Cerebellar cortex (tissue), 1 donor: Measurements from ENCODE around the gene KIF26B.
A peak's percentile ranks its signal among the peaks of the same experiment; 100 is the strongest.
"Not testable (repeated sequence)": the region's sequence is repeated elsewhere in the genome, so short reads cannot be mapped to it uniquely, and the experiment has no call there.

ENCODE experiments used
- DNase-seq: peaks from one replicate; pipeline ENCODE4 v3.0.0-alpha.2; 2015; ENCODE audit warnings: low spot score

The KIF26B gene

GRCh38 chr1:245283001-245283400, 128.2 kb downstream of the KIF26B start:
- DNase-seq, result no peak

DNA sequence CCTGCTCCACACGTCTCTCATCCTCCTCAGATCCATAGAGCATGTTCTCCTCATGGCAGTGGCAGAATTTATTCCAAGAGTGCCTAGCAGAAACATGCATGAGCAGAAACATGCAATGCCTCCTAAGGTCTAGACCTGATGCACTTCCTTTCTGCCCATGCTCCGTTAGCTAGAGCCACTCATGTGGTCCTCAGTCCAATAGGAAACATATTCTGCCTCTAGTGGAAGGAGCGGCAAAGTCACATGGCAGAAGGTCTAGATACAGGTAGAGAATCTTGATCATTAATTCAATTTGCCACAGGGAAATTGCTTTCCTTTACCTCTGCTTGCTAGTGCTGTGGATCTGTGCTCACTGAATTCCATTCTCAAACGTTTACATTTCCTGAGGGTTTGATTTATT, 130.4 kb downstream of the KIF26B start:
- DNase-seq, result no peak

GRCh38 chr1:245288796-245289195, 134.0 kb downstream of the KIF26B start:
- no peak for DNase-seq

GRCh38 chr1:245290836-245291235, 136.1 kb downstream of the KIF26B start:
- DNase-seq, result no peak

GRCh38 chr1:245291351-245291750, 136.6 kb downstream of the KIF26B start:
- DNase-seq, result no peak

DNA sequence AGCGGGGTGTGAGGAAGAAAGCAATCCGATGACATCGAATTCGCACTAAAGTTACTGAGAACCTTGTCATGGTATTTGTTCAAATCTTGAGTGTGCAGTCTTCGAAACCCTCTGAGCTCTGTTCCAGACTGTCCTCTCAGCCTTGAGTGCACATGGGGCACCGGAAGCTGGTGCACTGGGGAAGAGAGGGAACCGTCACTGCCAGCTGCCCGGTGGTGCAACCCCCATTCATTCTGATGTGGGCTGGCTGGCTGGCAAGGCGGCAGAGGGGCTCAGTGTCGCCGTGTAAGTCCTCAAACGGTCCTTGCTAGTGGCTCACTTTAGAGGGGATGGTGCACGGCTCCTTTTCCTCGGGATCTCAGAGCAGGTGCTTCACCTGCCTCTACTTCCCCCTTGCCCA, 137.4 kb downstream of the KIF26B start:
- no peak for DNase-seq

DNA sequence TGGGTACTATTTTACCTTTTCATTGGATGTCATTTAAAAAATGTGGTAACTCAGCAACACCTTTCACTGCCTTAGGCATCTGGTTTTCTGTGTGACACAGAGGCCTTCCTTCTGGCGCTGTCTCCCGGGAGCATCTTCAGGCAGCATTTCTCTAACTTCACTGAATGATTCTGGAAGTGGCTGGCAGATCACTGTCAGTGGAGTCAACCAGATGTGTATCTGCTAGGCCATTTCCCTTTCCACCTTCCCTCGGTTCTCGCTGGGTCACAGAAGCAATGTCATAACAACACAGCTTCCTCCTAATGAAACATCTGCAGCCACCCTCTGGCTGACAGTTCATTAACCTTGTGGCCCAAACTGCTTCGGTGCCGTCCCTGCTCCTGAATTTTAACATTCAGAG, 137.8 kb downstream of the KIF26B start:
- no peak for DNase-seq

DNA sequence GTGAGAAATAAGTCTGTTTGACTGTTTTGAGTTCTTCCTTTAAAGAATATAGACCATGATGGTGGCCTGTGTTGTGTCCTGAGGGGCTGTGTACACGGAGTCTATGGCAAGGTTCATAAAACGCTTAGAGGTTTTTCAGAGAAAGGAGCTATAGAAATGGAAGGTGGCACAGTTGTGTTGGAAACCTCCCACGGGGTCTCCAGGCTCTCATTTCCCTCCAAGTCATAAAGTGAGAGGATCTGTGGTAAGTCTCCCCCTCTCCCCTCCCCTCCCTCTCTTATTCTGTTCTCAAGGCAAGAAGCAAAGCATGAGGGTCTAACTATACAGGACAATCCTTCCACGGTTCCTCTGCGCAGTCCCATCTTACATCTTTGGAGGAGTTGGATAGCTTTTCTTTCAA, 139.2 kb downstream of the KIF26B start:
- no peak for DNase-seq

- DNase-seq, result peak; percentile 87
Observed at GRCh38 chr1:245298781-245299180, 144.0 kb downstream of the KIF26B start.

DNA sequence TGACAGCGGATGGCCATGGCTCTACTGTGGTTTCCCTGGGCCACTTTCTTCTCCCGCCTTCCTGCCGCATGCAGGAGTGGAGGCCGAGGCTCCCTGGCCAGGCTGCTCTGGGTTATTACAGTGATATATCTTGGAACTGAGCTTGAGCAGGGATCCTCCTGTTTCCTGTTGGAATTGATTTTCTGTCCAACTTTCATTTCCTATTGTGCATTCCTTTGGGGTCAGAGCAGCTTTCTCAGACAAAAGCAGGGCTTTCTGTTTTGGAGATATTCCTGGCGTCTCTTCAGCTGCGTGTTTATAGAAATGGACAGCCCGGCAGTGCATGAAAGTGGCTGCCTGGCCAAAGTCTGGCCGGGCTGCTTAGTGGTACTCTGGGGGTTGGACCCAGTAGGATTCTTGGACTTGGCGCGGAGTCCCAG, 146.4 kb downstream of the KIF26B start:
- peak; percentile 58 for DNase-seq

DNA sequence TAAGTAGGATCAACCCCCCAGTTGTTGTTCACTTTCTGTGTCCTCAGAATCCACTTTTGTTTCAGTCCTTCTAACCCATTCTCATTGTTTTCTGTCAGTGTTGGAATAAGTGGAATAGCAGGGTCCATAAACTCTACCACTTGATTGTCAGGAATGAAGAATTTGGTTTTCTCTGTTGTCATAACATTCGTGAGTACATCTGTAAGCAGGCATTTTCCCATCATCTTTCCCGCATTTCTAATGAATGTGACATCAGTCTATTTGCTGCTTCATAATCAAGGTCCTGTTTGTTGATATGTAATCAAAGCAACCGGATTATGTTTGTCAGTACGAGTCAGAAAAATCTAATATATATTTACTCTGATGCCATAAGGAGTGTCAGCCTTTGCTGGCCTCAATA, 147.1 kb downstream of the KIF26B start:
- no peak for DNase-seq

- DNase-seq, result no peak
Observed at GRCh38 chr1:245304698-245305097, 149.9 kb downstream of the KIF26B start.

DNA sequence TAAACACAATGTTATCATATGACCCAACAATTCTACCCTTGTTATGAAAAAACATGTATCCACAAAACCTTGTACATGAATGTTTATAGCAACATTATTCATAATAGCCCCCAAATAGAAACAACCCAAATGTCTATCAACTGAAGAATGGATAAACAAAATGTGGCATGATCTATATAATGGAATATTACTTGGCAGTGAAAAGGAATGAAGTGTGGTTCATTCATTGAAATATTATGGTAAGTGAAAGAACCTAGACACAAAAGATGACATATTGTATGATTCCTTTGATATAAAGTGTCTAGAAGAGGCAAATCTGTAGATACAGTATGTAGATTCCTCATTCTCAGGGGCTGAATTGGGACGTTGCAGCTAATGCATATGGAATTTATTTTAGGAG, 151.2 kb downstream of the KIF26B start:
- no peak for DNase-seq

- DNase-seq, result no peak
Observed at GRCh38 chr1:245306628-245307410, 152.0 kb downstream of the KIF26B start.

DNA sequence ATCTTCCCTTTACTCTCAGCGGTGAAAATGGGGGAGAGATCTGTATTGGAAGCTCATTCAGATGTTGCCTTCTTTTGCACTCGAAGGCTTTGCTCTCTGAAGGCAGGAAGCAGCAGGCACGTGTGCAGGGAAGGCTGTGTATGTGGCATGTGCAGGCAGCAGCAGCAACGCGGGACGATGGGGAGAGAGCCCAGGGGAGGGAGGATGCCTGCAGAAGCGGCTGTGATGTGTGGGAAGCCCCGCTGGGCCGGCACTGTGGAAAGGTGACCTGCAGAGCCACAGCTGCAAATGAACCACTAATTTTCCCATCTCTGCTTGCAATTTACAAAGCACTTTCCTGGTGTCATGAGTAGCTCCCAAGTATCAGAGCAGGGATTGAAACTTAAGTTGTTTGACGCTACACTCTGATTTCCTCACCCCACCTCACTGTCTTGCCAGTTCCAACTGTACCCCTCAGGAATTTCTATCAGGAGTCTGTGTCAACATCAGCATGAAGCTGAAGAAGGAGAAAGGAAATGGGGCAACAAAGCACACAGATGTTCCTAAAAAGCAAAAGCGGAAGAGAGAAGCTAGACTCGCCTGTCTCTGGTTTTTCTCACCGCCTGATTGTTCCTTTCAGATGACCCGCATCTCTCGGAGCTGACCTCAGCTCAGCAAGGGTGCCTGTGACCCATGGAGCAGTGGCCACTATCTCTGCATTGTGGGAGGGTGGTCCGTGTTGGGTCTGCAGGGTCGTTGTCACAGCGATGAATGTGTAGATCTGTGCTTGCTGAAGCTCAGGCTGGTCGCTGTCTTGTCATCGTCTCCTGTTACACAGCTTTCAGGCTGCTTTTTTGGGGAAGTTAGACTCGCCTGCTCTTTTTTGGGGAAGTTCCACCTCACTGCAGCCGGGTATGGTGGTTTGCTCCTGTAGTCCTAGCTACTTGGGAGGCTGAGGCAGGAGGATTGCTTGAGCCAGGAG, 156.1 kb downstream of the KIF26B start:
- no peak for DNase-seq

DNA sequence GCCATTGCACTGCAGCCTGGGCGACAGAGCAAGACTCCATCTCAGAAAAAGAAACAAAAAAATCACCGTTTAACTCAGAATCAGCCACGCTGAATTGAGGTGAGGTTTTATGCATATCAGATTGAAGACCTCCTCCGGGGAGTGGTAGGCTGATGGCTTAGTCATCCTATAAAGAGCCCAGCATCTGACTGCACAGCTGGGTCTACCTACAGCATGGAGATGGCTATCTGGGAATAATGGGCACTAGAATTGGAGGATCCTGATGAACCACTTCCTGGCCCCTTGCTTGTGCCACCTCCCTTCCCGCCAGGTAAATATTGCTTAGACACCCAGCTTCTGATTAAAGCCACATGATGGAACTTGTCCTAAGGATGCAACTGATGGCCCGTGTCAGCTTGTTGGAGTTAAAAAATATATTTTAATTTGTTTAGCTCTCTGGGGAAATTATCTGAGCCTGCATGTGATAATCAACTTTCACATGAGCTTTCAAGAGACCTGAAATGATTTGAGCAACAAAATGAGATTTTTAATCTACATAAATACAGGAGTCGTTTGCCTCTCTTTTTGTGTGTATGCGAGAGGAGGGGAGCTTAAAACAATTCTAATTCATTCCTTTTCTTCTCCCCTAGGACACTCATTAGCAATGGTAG, 157.2 kb downstream of the KIF26B start:
- DNase-seq, result no peak

- no peak for DNase-seq
Observed at GRCh38 chr1:245313576-245313975, 158.8 kb downstream of the KIF26B start.

GRCh38 chr1:245316784-245317183, 162.0 kb downstream of the KIF26B start:
- DNase-seq, result no peak

GRCh38 chr1:245317217-245317616, 162.4 kb downstream of the KIF26B start:
- no peak for DNase-seq

DNA sequence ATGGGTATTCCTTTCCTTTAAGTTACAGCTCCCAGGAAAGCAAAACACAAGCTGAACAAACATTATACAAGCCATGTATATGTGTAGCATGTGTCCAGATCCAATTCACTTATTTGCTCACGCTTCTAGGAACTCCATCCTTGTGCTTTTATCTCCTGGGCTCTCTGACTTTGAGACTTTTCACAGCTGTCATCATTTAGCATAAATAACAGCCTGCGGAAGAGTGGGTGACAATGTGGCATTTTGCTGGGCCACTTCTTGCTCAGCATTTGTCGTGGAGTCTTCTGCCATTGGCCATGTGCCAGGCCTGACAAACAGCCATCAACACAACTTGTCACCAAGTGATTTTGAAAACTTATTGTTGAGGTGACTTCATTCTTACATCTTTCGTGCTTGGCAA, 164.3 kb downstream of the KIF26B start:
- DNase-seq, result no peak

GRCh38 chr1:245322673-245323072, 167.9 kb downstream of the KIF26B start:
- no peak for DNase-seq

DNA sequence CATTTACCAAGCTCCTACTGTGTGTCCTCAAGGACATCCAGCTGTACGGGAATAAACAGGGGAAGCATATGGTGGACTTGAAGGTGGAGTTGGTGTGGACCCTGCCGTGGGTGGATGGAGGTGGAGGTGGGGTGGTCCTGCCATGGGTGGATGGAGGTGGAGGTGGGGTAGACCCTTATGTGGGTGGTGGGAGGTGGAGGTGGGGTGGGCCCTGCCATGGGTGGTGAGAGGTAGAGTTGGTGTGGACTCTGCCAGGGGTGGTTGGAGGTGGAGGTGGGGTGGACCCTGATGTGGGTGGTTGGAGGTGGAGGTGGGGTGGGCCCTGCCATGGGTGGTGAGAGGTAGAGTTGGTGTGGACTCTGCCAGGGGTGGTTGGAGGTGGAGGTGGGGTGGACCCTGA, 169.0 kb downstream of the KIF26B start:
- DNase-seq, result not testable (repeated sequence)
